Nephron progenitor cell (in vitro differentiated cells): ENCODE results near the gene NDFIP2.

Experiments used
- DNase-seq: peaks from one replicate; pipeline ENCODE4 v3.0.0; 2021
- H3K27ac Mint-ChIP-seq: 2 replicates; pipeline ENCODE4 v1.8.0; 2021; ENCODE audit warnings: mild to moderate bottlenecking, moderate library complexity, mixed read lengths
- H3K27me3 Mint-ChIP-seq: 2 replicates; pipeline ENCODE4 v1.8.0; 2021; ENCODE audit warnings: mild to moderate bottlenecking, low read depth, mixed read lengths; ENCODE audit not compliant: poor library complexity
- H3K36me3 Mint-ChIP-seq: 2 replicates; pipeline ENCODE4 v1.8.0; 2021; ENCODE audit warnings: low read depth, mixed read lengths
- H3K4me1 Mint-ChIP-seq: 2 replicates; pipeline ENCODE4 v1.8.0; 2021; ENCODE audit warnings: mixed read lengths
- H3K4me3 Mint-ChIP-seq: 2 replicates; pipeline ENCODE4 v1.8.0; 2021; ENCODE audit warnings: mild to moderate bottlenecking, moderate library complexity, mixed read lengths
- H3K9me3 Mint-ChIP-seq: 2 replicates; pipeline ENCODE4 v1.8.0; 2021; ENCODE audit warnings: mild to moderate bottlenecking, moderate library complexity, mixed read lengths
- CTCF ChIP-seq: fragments of 200-600 bp; sonication (generic); IDR thresholded peaks from 2 replicates; pipeline ENCODE4 v1.5.0; 2021; ENCODE audit warnings: antibody characterized with exemption

The NDFIP2 gene

GRCh38 chr13:79511611-79512010 lies 30.7 kb downstream of the NDFIP2 start:
- H3K36me3 Mint-ChIP-seq = peaks cover 17% of the 10 kb centered on the region
- DNase-seq = no peak
- no peak overlapping the region for H3K4me3 Mint-ChIP-seq
- peaks cover 4% of the 10 kb centered on the region for H3K4me1 Mint-ChIP-seq
- H3K27me3 Mint-ChIP-seq = no peaks in the 10 kb centered on the region
- no peaks in the 10 kb centered on the region for H3K9me3 Mint-ChIP-seq
- H3K27ac Mint-ChIP-seq = no peak overlapping the region
- TF ChIP-seq CTCF = no peak

- DNase-seq = no peak
- Mint-ChIP-seq H3K36me3 (peaks cover 17% of the 10 kb centered on the region), H3K27ac (no peak overlapping the region), H3K4me1 (peaks cover 4% of the 10 kb centered on the region), H3K27me3 (no peaks in the 10 kb centered on the region), H3K9me3 (no peaks in the 10 kb centered on the region), H3K4me3 (no peak overlapping the region)
- no peak for TF ChIP-seq CTCF
These were observed 32.0 kb downstream of the NDFIP2 start for GRCh38 chr13:79512950-79513349.

GRCh38 chr13:79516595-79516994 lies 35.6 kb downstream of the NDFIP2 start:
- no peaks in the 10 kb centered on the region for H3K9me3 Mint-ChIP-seq
- H3K36me3 Mint-ChIP-seq = peaks cover 7% of the 10 kb centered on the region
- no peak overlapping the region for H3K27ac Mint-ChIP-seq
- no peak for DNase-seq
- H3K4me3 Mint-ChIP-seq = no peak overlapping the region
- no peaks in the 10 kb centered on the region for H3K27me3 Mint-ChIP-seq
- no peak for TF ChIP-seq CTCF
- peaks cover 8% of the 10 kb centered on the region for H3K4me1 Mint-ChIP-seq

- no peak for TF ChIP-seq CTCF
- DNase-seq = no peak
- H3K27ac Mint-ChIP-seq = no peak overlapping the region
- no peak overlapping the region for H3K4me3 Mint-ChIP-seq
- peaks cover 4% of the 10 kb centered on the region for H3K4me1 Mint-ChIP-seq
- H3K27me3 Mint-ChIP-seq = peaks cover 4% of the 10 kb centered on the region
- H3K36me3 Mint-ChIP-seq = peaks cover 22% of the 10 kb centered on the region
- H3K9me3 Mint-ChIP-seq = no peaks in the 10 kb centered on the region
These were observed 38.3 kb downstream of the NDFIP2 start for GRCh38 chr13:79519255-79519654.

GRCh38 chr13:79522583-79522982 lies 41.6 kb downstream of the NDFIP2 start:
- Mint-ChIP-seq H3K4me3 (no peak overlapping the region), H3K9me3 (no peaks in the 10 kb centered on the region), H3K4me1 (peaks cover 4% of the 10 kb centered on the region), H3K27ac (no peak overlapping the region), H3K36me3 (peaks cover 22% of the 10 kb centered on the region), H3K27me3 (peaks cover 4% of the 10 kb centered on the region)
- TF ChIP-seq CTCF = no peak
- no peak for DNase-seq

- Mint-ChIP-seq H3K4me1 (peaks cover 8% of the 10 kb centered on the region), H3K4me3 (no peak overlapping the region), H3K27me3 (peaks cover 4% of the 10 kb centered on the region), H3K36me3 (peaks cover 22% of the 10 kb centered on the region), H3K9me3 (no peaks in the 10 kb centered on the region), H3K27ac (no peak overlapping the region)
- no peak for DNase-seq
- TF ChIP-seq CTCF = no peak
These were observed 44.3 kb downstream of the NDFIP2 start for GRCh38 chr13:79525064-79525857.
